Endothelial cell of umbilical vein (primary cell): Measurements from ENCODE around the gene CCDC47. TPM values are rescaled to one million over a fixed set of nuclear protein-coding genes. Genes with fewer than 3 reads are reported as not detected.

ENCODE experiments used
- BruUV-seq: library from RNA; stranded (reverse); fragments of 400-500 nt; replicated peaks from 2 replicates; lab custom pipeline; 2021; lab: Mats Ljungman, UMichigan
- CTCF ChIA-PET: fragments of 300-600, 350-600 bp; sonication (Branson Sonifier 250); formaldehyde crosslinking; loops from one replicate; lab custom pipeline; 2021; ENCODE audit warnings: antibody characterized with exemption, inconsistent platforms; lab: Charles Lee
- POLR2A ChIA-PET: fragments of 300-600, 350-600 bp; sonication (Branson Sonifier 250); formaldehyde crosslinking; loops from one replicate; lab custom pipeline; 2021; ENCODE audit warnings: antibody characterized with exemption, inconsistent platforms; lab: Charles Lee
- DNase-seq: peaks from one replicate; pipeline ENCODE4 v3.0.0-alpha.2; 2011; ENCODE audit warnings: low read depth, low spot score
- FAIRE-seq: peaks from 2 replicates; lab custom pipeline; 2011; peaks lifted over from hg19 to GRCh38; lab: Jason Lieb, UNC
- H2AFZ ChIP-seq: 2 replicates; pipeline ENCODE4 v1.6.0; 2012; ENCODE audit warnings: low read depth, low read length, control low read depth, inconsistent platforms
- H3K27ac ChIP-seq: 2 replicates; pipeline ENCODE4 v1.5.1; 2011; ENCODE audit warnings: low read depth, mild to moderate bottlenecking, control low read depth, low read length, moderate library complexity; ENCODE audit not compliant: insufficient read depth
- H3K27me3 ChIP-seq, 2 experiments: 2 replicates each; pipeline versions ENCODE4 v1.6.0 to v1.6.1; 2011; ENCODE audit warnings: low read length in 2 of 2, mixed read lengths in 1 of 2; ENCODE audit not compliant: control insufficient read depth in 2 of 2, insufficient read depth in 2 of 2
- H3K36me3 ChIP-seq, 2 experiments: 2 replicates in 1 of 2; 3 replicates in 1 of 2; pipeline ENCODE4 v1.5.1; 2011; ENCODE audit warnings: low read length in 2 of 2, mild to moderate bottlenecking in 1 of 2, moderate library complexity in 1 of 2; ENCODE audit not compliant: control insufficient read depth in 2 of 2, insufficient read depth in 2 of 2; ENCODE audit errors: extremely low read depth in 1 of 2
- H3K4me1 ChIP-seq: 3 replicates; pipeline ENCODE4 v1.5.1; 2011; ENCODE audit warnings: mild to moderate bottlenecking, low read length; ENCODE audit not compliant: control insufficient read depth, insufficient read depth; ENCODE audit errors: extremely low read depth
- H3K4me2 ChIP-seq: 2 replicates; pipeline ENCODE4 v1.6.1; 2011; ENCODE audit warnings: low read length, control low read depth, mixed read lengths; ENCODE audit not compliant: insufficient read depth
- H3K4me3 ChIP-seq, 3 experiments: fragments of 200-600 bp in 1 of 3; sonication (generic), shearing (Covaris generic) in 1 of 3; replicated peaks in 1 of 3; 2 replicates each; pipeline ENCODE4 v1.5.1; 2011 to 2016; ENCODE audit warnings: control low read depth in 3 of 3, low read length in 3 of 3, mild to moderate bottlenecking in 2 of 3, inconsistent platforms in 1 of 3, low read depth in 1 of 3, moderate library complexity in 1 of 3; ENCODE audit not compliant: insufficient read depth in 1 of 3
- H3K79me2 ChIP-seq: 2 replicates; pipeline ENCODE4 v1.6.0; 2012; ENCODE audit warnings: low read length, inconsistent platforms; ENCODE audit not compliant: control insufficient read depth, insufficient read depth
- H3K9ac ChIP-seq: replicated peaks from 2 replicates; pipeline ENCODE3; 2011; ENCODE audit warnings: low read length, control low read depth; ENCODE audit not compliant: insufficient read depth; ENCODE audit errors: extremely low read depth
- H3K9me1 ChIP-seq: replicated peaks from 3 replicates; pipeline ENCODE4 v1.6.0; 2011; ENCODE audit warnings: mild to moderate bottlenecking, low read length; ENCODE audit not compliant: control insufficient read depth, insufficient read depth; ENCODE audit errors: extremely low read depth
- H3K9me3 ChIP-seq: replicated peaks from 2 replicates; pipeline ENCODE4 v1.5.1; 2012; ENCODE audit warnings: low read length, inconsistent platforms; ENCODE audit not compliant: control insufficient read depth, insufficient read depth
- H4K20me1 ChIP-seq: replicated peaks from 2 replicates; pipeline ENCODE3; 2011; ENCODE audit warnings: mild to moderate bottlenecking, low read length; ENCODE audit not compliant: control insufficient read depth, insufficient read depth; ENCODE audit errors: extremely low read depth
- EZH2 ChIP-seq: IDR thresholded peaks from 2 replicates; pipeline ENCODE4 v1.6.1; 2012; ENCODE audit warnings: borderline replicate concordance, low read depth, mild to moderate bottlenecking, moderate library complexity, low read length, inconsistent platforms; ENCODE audit not compliant: severe bottlenecking
- FOS ChIP-seq: IDR thresholded peaks from 2 replicates; pipeline ENCODE4 v1.6.1; 2011; ENCODE audit warnings: mild to moderate bottlenecking, low read length, moderate library complexity, borderline replicate concordance; ENCODE audit not compliant: insufficient read depth
- GATA2 ChIP-seq: IDR thresholded peaks from 2 replicates; pipeline ENCODE4 v1.7.0; 2011; ENCODE audit warnings: low read depth, mild to moderate bottlenecking, moderate library complexity, mixed read lengths, low read length; ENCODE audit not compliant: insufficient read length, insufficient read depth
- JUN ChIP-seq: IDR thresholded peaks from 2 replicates; pipeline ENCODE4 v1.6.1; 2011; ENCODE audit warnings: borderline replicate concordance, low read depth; ENCODE audit not compliant: insufficient read length, insufficient read depth
- MYC ChIP-seq: IDR thresholded peaks from one replicate; pipeline ENCODE4 v1.6.1; 2011; ENCODE audit warnings: mild to moderate bottlenecking, low read depth, low read length
- POLR2A ChIP-seq: IDR thresholded peaks from 2 replicates; pipeline ENCODE4 v1.6.1; 2012; ENCODE audit warnings: low read depth, mild to moderate bottlenecking, control low read depth, low read length
- POLR2AphosphoS5 ChIP-seq: IDR thresholded peaks from 2 replicates; pipeline ENCODE4 v1.6.1; 2012; ENCODE audit warnings: low read depth, mild to moderate bottlenecking, control low read depth, low read length, moderate library complexity; ENCODE audit not compliant: insufficient read depth
- dilution Hi-C: fragments of 300-500 bp; cut with MboI; formaldehyde crosslinking; loops from one replicate; pipeline ENCODE4 v1.15.0; 2019; ENCODE audit warnings: low sequenced_read_pairs; ENCODE audit not compliant: extremely low pct_ligation_motif_present
- intact Hi-C: fragments of 100-400 bp; cut with micrococcal nuclease; formaldehyde crosslinking; loops from one replicate; pipeline ENCODE4 v1.10.0; 2022
- polyA plus RNA-seq, 4 experiments: library from polyadenylated mRNA; depleted of rRNA in 3 of 4; stranded (reverse) in 3 of 4; unstranded in 1 of 4; fragments of >200 nt; gene quantifications; 2 replicates each; pipeline versions ENCODE4 v1.2.1 to v1.2.3, GENCODE V29; 2011 to 2012; ENCODE audit warnings: missing spikeins in 1 of 4
- total RNA-seq: library from RNA; stranded (reverse); gene quantifications from 2 replicates; pipeline ENCODE4 v1.2.3, GENCODE V29; 2021
- TF ChIP-seq, protein P1 (sequence below): IDR thresholded peaks from 2 replicates; pipeline ENCODE4 v1.6.1; 2011; ENCODE audit not compliant: insufficient read depth, insufficient read length

Gene CCDC47
- total and polyA plus RNA-seq, 2 donors (not counting 3 experiments of a cell fraction or from before 2014, with no cell fraction given): 21.7 to 76.5 TPM

GRCh38 chr17:63741143-63741407 lies 32.3 kb downstream of the CCDC47 start:
- peak overlapping the region; percentile 87 for H2AFZ ChIP-seq
- ChIA-PET POLR2A (interaction anchor here (0.6 kb wide), 1 partner anchor 28 kb away, joined by 4 read pairs; no protein-coding TSS in a partner anchor), CTCF (interaction anchor here (0.9 kb wide), 1 partner anchor 9 kb away, joined by 3 read pairs; no protein-coding TSS in a partner anchor)
- H3K27ac ChIP-seq: peak overlapping the region; percentile 77
- H3K4me1 ChIP-seq: peaks cover 12% of the 10 kb centered on the region
- peak overlapping the region; percentile 72 to 98 (median 89) for H3K4me3 ChIP-seq
- FAIRE-seq (peak; percentile 12), DNase-seq (no peak)
- peak overlapping the region; percentile 93 for H3K4me2 ChIP-seq
- H3K36me3 ChIP-seq: peaks cover 3 to 7% of the 10 kb centered on the region in 2 experiments
- H3K9me3 ChIP-seq: no peaks in the 10 kb centered on the region
- H3K9ac ChIP-seq: peak overlapping the region; percentile 95
- dilution Hi-C loops (no loop called here), intact Hi-C loops (loop anchor here (1.0 to 5.0 kb wide), 3 partner anchors 32 to 119 kb away; partner anchors contain the start of genes CCDC47, LIMD2 and MAP3K3)
- H4K20me1 ChIP-seq: no peaks in the 10 kb centered on the region
- TF ChIP-seq JUN: no peak
- TF ChIP-seq, protein P1, sequence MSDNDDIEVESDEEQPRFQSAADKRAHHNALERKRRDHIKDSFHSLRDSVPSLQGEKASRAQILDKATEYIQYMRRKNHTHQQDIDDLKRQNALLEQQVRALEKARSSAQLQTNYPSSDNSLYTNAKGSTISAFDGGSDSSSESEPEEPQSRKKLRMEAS: no peak
- TF ChIP-seq FOS: no peak
- TF ChIP-seq POLR2A: no peak
- TF ChIP-seq POLR2AphosphoS5: no peak
- TF ChIP-seq EZH2: no peak
- TF ChIP-seq MYC: no peak
- TF ChIP-seq GATA2: no peak
- H3K79me2 ChIP-seq: peaks cover 19% of the 10 kb centered on the region
- no peaks in the 10 kb centered on the region for H3K27me3 ChIP-seq
- H3K9me1 ChIP-seq: no peaks in the 10 kb centered on the region
- BruUV-seq: no TSS peak
